Measurements from ENCODE around the gene OR6B2. TPM values are rescaled to one million over a fixed set of nuclear protein-coding genes. Genes with fewer than 3 reads are reported as not detected.

Gene OR6B2
- total RNA-seq, 4 donors from 2014 or later, result not detected

DNA sequence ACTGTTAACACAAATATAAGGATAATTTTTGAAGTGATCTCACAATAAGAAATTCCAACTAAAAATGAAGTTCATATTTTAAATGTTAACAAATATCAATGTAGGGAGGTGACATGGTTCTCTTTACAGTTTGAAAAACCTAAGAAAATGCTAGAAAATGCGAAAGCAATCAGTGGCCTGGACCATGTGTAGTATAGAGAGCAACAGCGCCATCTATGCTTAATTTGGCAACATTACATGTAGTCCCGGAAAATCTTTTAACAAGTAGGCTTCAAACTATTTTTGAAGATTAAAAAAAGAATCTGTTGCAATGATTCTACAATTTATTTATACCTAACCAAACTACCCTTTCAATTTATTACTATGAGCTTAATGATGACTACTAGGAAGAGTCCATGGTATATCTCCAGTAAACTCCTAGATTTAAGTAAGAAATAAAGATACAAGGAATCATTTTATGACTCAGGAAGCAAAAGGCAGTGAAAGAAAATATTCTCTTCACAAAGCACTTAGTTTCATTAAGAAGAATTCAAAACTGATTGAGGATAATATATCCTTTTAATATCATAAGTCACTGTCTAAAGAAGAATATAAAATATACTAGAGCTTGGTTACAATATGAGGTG lies 38.4 kb downstream of the OR6B2 start:
- no peak overlapping the region for H3K4me3 ChIP-seq
- H3K4me1 ChIP-seq, result no peaks in the 10 kb centered on the region
- 2 to 5% methylated on average over 3 of the region's 3 CpGs for WGBS, 2 donors
- intact Hi-C loops (cut with DNase I), result no loop called here
- no peak overlapping the region for H3K27ac ChIP-seq
- peak; percentile 57 to 88 (median 80) for TF ChIP-seq CTCF (IDR thresholded peaks at IDR 0.05)
- TF ChIP-seq POLR2A (IDR thresholded peaks at IDR 0.05), result no peak
- H3K36me3 ChIP-seq, result peaks cover 13 to 85% (median 14%) of the 10 kb centered on the region in 3 donors
- DNase-seq, result no peak
- no peaks in the 10 kb centered on the region for H3K27me3 ChIP-seq
- no peaks in the 10 kb centered on the region for H3K9me3 ChIP-seq

DNA sequence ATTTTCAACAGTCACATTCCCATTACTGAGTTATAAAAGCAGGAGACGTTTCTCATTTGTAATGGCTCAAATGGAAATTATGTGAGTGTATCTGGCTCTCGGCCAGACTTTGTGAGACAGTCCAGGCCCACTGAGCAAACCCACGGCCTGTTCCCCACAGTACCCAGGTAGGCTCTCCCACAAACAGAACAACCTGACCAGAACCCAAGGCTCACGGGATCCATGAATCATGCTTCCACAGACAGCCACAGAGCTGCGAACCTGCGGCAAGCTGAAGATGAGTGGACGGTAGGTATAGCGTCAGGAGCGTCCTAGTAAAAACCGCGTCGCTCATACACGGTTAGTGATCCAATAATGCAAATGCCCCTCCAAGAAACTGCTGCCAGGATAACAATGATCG lies 39.3 kb downstream of the OR6B2 start:
- TF ChIP-seq CTCF (IDR thresholded peaks at IDR 0.05) (no peak), POLR2A (IDR thresholded peaks at IDR 0.05) (no peak)
- Histone ChIP-seq H3K27ac (no peak overlapping the region), H3K4me3 (no peak overlapping the region), H3K9me3 (no peaks in the 10 kb centered on the region), H3K27me3 (no peaks in the 10 kb centered on the region), H3K4me1 (no peaks in the 10 kb centered on the region), H3K36me3 (peaks cover 14 to 88% (median 21%) of the 10 kb centered on the region in 3 donors)
- WGBS, 2 donors, result 79% methylated on average over 11 to 14 of the region's 14 CpGs
- intact Hi-C loops (cut with DNase I), result no loop called here
- no peak for DNase-seq

GRCh38 chr2:239985356-239985755 lies 44.9 kb downstream of the OR6B2 start:
- intact Hi-C loops (cut with DNase I), result no loop called here
- 93 to 100% methylated on average over 5 of the region's 5 CpGs for WGBS, 2 donors
- H3K4me1 ChIP-seq, result no peaks in the 10 kb centered on the region
- H3K27ac ChIP-seq, result no peak overlapping the region
- no peak overlapping the region for H3K4me3 ChIP-seq
- no peaks in the 10 kb centered on the region for H3K27me3 ChIP-seq
- no peak for DNase-seq
- H3K36me3 ChIP-seq, result peaks cover 24 to 94% (median 26%) of the 10 kb centered on the region in 3 donors
- peaks cover 0 to 10% (median 0%) of the 10 kb centered on the region in 3 donors for H3K9me3 ChIP-seq
- TF ChIP-seq CTCF (IDR thresholded peaks at IDR 0.05) (no peak), POLR2A (IDR thresholded peaks at IDR 0.05) (no peak)

- H3K36me3 ChIP-seq, result peaks cover 16 to 94% (median 23%) of the 10 kb centered on the region in 3 donors
- no peak overlapping the region for H3K27ac ChIP-seq
- 91 to 92% methylated on average over 15 of the region's 16 CpGs for WGBS, 2 donors
- H3K9me3 ChIP-seq, result peaks cover 0 to 10% (median 0%) of the 10 kb centered on the region in 3 donors
- H3K4me1 ChIP-seq, result no peaks in the 10 kb centered on the region
- intact Hi-C loops (cut with DNase I), result no loop called here
- H3K27me3 ChIP-seq, result no peaks in the 10 kb centered on the region
- H3K4me3 ChIP-seq, result no peak overlapping the region
- DNase-seq, result no peak
- TF ChIP-seq POLR2A (IDR thresholded peaks at IDR 0.05), result no peak
- TF ChIP-seq CTCF (IDR thresholded peaks at IDR 0.05), result no peak
Measured at GRCh38 chr2:239984421-239985194, 45.6 kb downstream of the OR6B2 start.

Data from esophagus squamous epithelium (tissue), 5 donors.